GM19452 (cell line): Measurements from ENCODE around the gene CALCOCO2.

Experiments
- ATAC-seq: cut with Tn5 transposase; IDR thresholded peaks from one replicate; pipeline ENCODE4 v1.9.1; 2021; ENCODE audit not compliant: unreplicated experiment

CALCOCO2 gene

GRCh38 chr17:48912476-48912875 lies 81.6 kb downstream of the CALCOCO2 start:
- no peak for ATAC-seq
